Amniotic stem cell (primary cell): ENCODE measurements around the gene PBX2.
"Not testable (repeated sequence)": the region's sequence is repeated elsewhere in the genome, so short reads cannot be mapped to it uniquely, and the experiment has no call there.

Source experiments
- DNase-seq: peaks from one replicate; lab custom pipeline; 2025; lab: John Stamatoyannopoulos, UW

PBX2 gene

GRCh38 chr6:32190054-32190851, at the start of gene PBX2:
PBX2 (minus strand) TSS chr6:32190202; CDS start chr6:32189915, 287 bp downstream.
- DNase-seq, result peak; percentile 81

GRCh38 chr6:32239462-32239861, 49.5 kb upstream of the PBX2 start:
- no peak for DNase-seq

- DNase-seq, result no peak
Observed at GRCh38 chr6:32234934-32235333, 44.9 kb upstream of the PBX2 start.

GRCh38 chr6:32226434-32226833, 36.4 kb upstream of the PBX2 start:
- no peak for DNase-seq

- no peak for DNase-seq
Observed at GRCh38 chr6:32224696-32225095, 34.7 kb upstream of the PBX2 start.

- no peak for DNase-seq
Observed at GRCh38 chr6:32223258-32224235, 33.5 kb upstream of the PBX2 start, which contains the start of gene NOTCH4. NOTCH4 (minus strand) TSS chr6:32224067; CDS start chr6:32223928, 139 bp downstream.

GRCh38 chr6:32222333-32223230, 32.6 kb upstream of the PBX2 start:
- DNase-seq, result no peak

GRCh38 chr6:32220021-32220420, 30.0 kb upstream of the PBX2 start:
- no peak for DNase-seq

GRCh38 chr6:32218167-32218566, 28.2 kb upstream of the PBX2 start:
- no peak for DNase-seq

- DNase-seq, result no peak
Observed at GRCh38 chr6:32216998-32217397, 27.0 kb upstream of the PBX2 start.

- DNase-seq, result no peak
Observed at GRCh38 chr6:32216285-32216684, 26.3 kb upstream of the PBX2 start.

- no peak for DNase-seq
Observed at GRCh38 chr6:32215617-32216016, 25.6 kb upstream of the PBX2 start.

- DNase-seq, result no peak
Observed at GRCh38 chr6:32214126-32214525, 24.1 kb upstream of the PBX2 start.

GRCh38 chr6:32213649-32214048, 23.6 kb upstream of the PBX2 start:
- no peak for DNase-seq

- DNase-seq, result no peak
Observed at GRCh38 chr6:32212076-32212760, 22.2 kb upstream of the PBX2 start.

- not testable (repeated sequence) for DNase-seq
Observed at GRCh38 chr6:32211432-32211831, 21.4 kb upstream of the PBX2 start.

GRCh38 chr6:32210191-32210601, 20.2 kb upstream of the PBX2 start:
- DNase-seq, result no peak

- DNase-seq, result no peak
Observed at GRCh38 chr6:32208996-32209395, 19.0 kb upstream of the PBX2 start.

GRCh38 chr6:32204268-32204715, 14.3 kb upstream of the PBX2 start:
- DNase-seq, result no peak

GRCh38 chr6:32203426-32204267, 13.6 kb upstream of the PBX2 start:
- DNase-seq, result no peak
